Stimulated activated CD4-positive, alpha-beta T cell treated with anti-CD3 and anti-CD28 coated beads, Interleukin-1b, Interleukin-23, amount 100 ng/mL, for 1 hour (primary cell): ENCODE measurements around the gene CRYBG1.

Experiments
- DNase-seq, 2 donors: peaks; one replicate each; pipeline ENCODE4 v3.0.0-alpha.2; 2020; ENCODE audit warnings: low read depth in 2 of 2

CRYBG1 gene

DNA sequence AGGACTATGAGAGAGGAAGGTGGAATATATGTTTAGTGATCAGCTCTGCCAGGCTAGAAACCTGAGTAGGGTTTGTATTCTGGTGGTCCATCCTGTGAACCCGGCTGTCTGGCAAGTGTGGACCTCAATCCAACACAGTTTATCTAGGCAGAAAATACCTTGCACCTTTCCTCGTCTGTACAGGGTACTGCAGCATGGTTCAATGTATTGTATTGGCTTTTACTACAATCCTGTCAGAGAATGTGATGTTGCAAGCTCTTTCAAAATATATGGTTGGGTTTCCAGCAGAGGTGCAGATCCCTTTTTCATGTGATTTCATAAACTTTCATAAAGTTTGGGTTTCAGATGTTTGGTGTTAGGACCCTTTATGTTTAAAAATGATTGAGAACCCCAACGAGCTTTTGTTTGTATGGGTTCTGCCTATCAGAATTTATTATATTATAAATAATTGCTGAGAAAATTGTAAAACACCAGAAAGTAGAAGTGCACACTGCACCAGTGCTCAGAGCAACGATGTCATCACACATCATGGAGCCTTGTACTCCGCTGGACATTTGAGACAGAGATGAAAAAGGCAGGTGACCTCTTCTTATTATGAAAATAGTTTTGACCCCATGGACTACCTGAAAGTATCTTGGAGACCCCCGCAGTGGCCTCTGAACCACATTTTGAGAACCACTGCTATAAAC, 162.2 kb downstream of the CRYBG1 start:
- DNase-seq = no peak

DNA sequence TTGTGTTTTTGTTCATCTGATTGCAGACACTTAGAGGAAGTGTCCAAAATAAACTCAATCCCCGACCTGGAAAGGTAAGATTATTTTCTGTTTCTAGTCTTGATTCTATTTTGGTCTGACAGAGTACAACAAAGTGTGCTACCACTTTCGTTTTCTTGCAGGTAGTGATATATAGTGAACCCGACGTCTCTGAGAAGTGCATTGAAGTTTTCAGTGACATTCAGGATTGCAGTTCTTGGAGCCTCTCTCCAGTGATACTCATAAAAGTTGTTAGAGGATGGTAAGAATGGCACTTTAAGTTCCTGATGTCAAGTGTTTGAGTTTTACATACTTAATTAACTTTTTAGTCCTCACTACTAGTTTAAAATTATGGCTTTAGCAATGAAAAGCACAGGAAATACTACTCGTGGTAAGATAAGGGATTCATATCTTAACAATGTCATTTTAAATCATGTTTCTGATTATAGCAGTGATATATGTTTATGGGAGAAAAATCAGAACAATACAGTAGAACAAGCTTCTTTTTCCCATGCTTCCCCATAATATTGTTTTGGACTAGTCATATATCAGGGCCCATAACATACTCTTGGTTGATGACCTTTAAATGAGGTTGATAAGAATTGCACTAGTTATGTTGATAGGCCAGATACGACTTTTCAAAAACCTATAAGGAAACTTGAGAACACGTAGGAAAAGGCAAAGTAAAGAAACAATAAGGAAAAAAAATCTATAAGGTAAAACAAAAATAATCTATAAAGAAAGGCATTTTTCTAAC, 164.8 kb downstream of the CRYBG1 start:
- DNase-seq = no peak

DNA sequence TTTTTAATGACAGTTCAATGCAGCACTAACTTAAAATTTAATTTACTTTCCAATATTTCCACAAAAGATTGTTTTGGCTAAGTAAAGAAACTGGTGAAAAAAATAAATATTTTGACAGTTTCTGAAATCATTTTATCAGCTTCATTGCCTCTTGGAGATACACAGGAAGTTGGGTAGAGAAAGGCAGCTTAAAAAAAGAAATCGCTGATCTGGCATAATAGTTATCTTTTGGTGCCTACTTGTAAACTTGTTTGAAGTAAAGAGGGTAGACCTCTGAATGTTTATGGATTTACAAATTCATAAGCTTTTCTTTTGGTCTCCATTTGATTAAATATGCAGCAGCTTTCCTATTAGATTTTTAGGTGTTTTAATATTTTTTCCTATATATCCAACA, 165.4 kb downstream of the CRYBG1 start:
- DNase-seq = no peak

DNA sequence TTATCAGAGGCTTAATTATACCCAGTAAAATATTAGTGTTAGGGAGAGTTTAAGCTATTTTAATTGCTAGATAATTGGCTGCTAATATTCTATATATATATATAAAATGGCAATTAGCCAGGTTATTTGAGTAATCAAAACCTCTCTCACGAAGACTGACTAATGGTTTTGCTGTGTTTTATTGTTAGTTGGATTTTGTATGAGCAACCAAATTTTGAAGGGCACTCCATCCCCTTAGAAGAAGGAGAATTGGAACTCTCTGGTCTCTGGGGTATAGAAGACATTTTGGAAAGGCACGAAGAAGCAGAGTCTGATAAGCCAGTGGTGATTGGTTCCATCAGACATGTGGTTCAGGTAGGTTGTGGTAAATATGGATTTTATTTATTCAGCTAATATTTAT, 166.6 kb downstream of the CRYBG1 start:
- no peak for DNase-seq

DNA sequence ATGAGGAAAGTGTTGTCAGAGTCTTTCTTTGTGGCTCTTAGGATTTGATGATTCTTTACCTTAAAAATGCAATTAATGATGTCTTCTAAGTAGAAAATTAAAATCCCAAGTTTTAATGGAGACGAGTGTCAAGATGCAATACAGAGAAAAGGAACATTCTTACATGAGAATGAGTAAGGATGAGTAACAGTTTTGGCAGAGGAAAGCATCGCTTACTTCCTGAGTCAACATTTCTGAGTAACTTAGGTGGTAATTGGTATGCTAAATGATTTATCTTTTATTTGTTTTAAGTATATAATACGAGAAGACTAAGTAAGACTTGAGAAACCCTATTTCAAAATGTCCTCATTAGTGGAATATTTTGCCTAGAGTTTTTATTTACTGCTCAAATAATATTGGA, 167.5 kb downstream of the CRYBG1 start:
- DNase-seq = no peak

DNA sequence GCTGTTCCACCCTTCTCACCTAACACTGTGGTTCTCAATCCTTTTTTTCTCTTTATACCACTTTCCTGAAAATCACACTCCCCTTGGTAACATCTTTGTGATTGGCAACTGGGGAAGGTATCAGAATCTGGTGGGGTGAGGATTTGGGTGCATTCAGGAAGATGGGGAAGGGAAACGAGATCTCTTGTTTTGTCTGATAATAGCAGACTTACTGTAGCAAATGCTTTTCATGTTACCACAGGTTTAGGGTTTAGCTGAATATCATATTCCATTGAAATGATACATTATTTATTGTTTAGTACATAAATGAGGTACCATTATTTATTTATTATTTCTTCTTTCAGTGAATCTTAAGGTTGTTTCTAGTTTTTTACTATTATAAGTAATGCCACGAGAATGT, 168.0 kb downstream of the CRYBG1 start:
- DNase-seq = no peak

DNA sequence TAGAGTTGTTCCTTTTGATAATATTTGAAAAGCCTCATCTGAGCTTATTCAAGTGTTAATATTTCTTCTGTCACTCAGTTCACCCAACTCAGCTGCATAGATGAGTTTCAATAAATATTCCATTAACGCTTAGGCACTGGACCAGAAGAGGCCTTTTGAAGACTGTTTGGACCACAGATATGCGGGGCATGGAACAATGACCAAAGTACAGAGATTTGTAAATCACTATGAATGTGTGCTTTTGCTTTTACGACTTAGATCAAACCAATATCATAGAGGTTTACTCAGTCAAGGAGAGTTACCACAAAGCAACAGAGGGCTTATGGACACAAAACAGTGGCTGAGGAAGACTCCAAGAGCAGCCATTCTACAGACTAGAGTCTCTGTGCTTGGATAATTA, 168.9 kb downstream of the CRYBG1 start:
- no peak for DNase-seq

DNA sequence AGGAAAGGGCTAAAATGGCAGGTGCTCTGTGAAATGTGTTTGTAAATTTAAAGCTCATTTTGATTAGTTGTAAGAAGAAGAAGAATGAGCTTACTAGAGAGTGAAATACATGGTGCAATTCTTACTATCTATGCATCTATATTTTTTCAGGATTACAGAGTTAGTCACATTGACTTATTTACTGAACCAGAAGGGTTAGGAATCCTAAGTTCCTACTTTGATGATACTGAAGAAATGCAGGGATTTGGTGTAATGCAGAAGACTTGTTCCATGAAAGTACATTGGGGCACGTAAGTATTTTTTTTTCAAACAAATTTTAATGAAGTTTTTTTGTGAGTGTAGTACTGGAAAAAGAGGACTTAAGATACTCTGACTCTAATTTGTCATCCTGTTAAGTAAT, 169.5 kb downstream of the CRYBG1 start:
- DNase-seq = no peak

DNA sequence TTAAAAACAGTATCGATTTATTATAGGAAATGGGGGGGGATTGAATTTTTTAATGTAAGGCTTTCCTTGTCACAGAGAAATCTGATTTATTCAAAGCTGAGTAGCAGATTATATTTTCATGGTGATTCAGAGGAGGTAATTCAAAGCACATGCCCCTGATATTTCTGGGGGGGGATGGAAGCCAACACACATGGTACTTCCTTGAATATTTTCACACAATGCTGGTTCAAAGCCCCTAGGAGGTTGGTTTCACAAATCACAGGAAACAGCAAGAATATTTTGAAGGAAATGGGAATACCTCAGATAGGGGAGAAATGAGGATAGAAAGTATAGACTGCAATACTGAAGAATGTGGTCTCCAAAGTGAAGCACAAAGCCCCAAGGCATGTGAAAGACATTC, 170.0 kb downstream of the CRYBG1 start:
- DNase-seq = no peak

DNA sequence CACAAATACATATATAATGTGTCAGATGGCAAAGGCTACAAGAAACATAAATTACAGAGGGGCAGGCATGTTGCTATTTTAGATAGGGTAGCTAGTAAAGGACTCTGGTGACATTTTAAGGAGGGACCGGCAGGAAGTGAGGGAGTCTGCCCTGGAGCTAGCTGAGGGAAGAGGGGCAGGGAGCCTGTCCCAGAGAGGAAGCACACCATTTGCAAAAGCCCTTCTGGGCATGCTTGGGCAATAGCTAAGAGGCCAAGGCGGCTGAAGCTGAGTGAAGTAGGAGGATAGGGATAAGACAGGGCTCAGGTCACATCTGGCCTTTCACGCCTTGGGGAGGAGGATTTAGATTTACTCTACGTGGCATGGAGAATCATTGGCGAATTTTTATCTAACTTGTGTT, 172.5 kb downstream of the CRYBG1 start:
- DNase-seq = no peak

DNA sequence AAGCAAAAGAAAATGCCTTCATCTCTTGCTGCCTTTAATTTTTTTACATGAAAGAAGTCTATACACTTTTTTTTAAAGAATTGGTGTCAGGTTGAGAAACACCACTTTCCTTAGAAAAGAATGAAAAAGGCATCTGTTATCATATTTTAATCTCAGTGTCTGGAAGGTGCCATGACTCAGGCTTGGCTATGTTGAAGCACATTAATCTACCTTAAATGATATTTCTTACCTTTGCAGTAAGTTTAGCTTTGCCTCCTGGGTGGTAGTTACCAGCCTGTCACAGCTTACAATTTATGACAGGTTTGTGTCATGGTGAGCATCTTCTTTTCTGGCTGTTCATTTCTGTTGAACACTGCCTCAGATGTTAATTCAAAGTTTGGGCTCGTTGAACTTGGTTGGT, 173.5 kb downstream of the CRYBG1 start:
- no peak for DNase-seq

DNA sequence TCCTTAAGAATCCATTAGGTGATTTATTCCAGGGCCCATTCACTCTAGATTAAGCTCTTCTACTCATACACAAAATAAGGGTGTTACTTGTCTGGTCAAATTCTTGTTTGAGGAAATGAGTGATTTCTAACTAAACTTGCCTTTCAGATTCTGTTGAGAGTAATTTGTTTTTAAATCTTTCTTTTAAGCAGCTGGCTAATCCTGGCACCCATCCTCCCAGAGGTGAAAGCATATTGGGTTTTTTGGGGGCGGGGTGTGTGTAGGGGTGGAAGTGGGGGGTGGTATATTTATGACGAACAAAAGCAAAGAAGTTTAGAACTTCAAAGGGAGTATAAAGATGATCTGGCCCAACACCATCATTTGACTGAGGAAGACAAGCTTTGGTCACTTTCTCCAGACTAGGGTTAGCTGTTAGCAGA, 174.1 kb downstream of the CRYBG1 start:
- no peak for DNase-seq

DNA sequence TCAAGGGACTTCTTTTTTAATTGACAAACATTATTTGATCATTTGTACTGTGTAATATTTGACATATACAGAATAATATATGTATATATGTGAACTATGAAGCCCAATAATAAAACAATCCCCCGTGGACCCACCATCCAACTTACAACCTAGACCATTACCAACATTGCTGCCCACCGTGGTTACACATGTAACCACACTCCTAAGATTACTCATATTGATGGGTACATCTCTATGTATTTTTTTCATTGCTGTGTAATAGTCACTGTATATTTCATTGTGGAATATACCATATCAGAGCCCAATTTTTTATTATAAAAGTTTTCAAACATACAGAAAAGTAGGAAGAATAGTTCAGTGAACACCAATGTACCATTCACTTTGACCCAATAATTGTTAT, 174.5 kb downstream of the CRYBG1 start:
- no peak for DNase-seq

DNA sequence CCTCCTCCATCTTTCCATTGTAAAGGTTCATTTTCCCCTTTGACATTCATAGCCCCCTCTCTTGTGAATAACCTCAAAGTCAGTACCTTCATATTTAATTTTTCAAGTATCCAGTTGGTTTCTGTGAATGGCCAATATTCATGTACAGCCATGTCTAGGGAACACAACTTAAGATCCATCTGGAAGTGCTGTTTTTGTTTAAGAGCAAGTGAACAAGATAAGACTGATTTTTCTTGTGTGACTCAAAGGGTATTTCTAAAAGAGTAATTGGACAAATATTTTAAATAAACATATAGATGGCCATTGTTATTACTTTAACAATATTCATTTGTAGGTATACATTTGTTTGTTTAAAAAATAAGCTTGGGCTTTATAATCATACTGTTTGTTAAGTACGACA, 175.8 kb downstream of the CRYBG1 start:
- DNase-seq = no peak

DNA sequence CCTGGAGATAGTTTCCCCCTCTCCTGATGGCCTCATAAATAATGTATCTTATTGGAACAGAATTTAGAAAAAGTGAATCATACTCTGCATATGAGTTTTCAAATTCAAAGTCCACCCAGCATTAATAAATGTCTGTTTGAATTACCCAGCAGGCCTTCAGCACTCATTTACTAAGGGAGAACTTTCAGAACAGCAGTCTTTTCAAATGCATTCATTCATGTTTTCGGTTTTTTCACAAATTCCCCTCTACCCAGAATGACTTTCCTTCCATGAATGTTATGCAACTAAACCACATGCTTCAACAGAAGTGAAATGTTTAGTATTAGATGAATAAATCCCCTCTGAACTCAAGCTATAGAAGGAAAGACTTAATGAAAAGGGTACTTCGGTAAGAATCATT, 176.3 kb downstream of the CRYBG1 start:
- no peak for DNase-seq

DNA sequence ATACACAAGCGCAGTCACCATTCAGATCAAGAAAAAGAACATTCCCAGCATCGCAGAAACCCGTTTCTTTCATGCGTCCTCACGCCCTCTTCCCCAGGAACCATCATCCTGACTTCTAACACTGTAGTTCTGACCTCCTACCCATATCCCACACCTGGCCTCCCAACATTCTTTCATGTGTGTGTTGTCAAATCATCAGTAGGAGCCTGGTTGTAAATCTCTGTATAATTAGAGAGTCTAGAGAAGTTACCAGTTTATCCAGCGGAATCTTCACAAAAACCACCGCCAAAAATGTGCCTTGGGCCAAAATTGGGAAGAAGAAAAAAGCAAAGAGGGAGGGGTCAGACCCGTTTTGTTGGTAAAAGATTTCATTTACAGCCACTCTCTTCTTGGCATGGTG, 177.1 kb downstream of the CRYBG1 start:
- no peak for DNase-seq

DNA sequence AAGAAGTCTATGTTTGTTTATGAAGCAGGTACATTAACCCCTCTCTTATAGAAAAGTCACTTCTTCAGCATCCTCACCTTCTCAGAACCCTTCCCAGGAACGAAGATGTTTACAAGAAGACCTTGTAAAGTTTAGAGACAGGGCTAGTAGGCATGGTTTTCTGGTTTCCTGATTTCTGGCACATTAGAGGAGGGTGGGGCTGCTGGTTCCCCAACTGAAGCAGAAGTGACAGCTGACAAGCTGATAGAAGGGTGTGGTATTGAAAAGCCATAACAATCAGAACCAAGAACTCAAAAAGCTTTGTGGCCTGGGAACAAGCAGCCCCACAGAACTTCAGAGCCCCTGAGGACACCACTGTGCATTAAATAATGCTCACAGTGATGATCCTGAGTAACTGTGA, 177.6 kb downstream of the CRYBG1 start:
- DNase-seq = no peak

DNA sequence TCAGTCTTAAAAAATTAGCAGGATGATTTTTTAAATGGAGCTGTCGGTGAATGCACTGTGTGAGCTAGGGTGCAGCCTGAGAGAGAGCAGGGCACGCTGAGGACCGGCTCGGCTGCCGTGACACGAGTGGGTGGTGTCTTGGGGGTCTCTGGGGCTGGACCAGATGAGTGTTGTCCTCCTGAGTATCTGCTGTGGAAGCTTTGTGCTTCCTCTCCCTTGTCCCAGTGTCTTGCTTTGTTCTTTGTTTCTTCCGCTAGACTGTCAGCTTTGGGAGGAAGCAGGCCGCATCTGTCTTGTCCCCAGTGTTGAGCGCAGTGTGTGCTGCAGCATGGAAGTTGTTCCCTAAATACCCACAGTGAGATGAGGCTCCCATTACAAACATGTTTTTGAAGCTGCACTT, 179.4 kb downstream of the CRYBG1 start:
- no peak for DNase-seq

DNA sequence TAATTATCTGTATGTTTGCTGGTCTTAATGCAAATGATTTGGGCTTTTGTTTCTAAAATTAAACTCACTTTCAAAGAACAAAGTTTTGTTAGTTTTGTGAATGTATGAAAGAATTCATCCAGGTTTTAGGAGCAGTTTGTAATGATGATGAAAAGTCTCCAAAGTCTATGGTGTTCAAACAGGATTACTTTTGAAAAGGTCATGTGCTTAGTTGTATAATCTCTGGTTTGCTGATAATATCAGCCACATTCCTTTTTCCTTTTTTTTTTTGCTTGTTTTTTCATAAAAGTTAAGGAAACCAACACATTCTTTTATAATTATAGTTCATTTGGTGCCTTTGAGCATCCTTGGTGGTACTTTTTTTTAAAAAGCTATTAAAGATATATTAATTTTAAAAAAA, 179.9 kb downstream of the CRYBG1 start:
- DNase-seq = no peak

DNA sequence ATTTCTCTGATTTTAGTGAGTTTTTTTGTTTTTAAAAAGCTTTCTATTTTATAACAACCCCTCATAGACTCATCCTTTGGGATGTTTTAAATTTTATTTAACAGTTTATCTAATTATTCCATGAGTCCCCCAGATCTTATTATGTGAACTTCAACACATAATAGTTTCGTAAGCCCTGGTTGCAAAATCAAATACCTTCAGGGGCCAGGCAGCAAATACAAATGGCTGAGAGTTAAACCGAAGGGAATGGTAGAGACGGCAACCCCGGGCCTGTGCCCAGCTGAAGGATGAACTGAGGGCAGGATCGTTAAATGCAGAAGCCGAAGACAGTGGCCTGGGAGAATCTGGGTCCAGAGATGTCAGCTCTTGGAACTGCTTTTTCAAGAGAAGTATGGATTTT, 180.4 kb downstream of the CRYBG1 start:
- DNase-seq = no peak

DNA sequence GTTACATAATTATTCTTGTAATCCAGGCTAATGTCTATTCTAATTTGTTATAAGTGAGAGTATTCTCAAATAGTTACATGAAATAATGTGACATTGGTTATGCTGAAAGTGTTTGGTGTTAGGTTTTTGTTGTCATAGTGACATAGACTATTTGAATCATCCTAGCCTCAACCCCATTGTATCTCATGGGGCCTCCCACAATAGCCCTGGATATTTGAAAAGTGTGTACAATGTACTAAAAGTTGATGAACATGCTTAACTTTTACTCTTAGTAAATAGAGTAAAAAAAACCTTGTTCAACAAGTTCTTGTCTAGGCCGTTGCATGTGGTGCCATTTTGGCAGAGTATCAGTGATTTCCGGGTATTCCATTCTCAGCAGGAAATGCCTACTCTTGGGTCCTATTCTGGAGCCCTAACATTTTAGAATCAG, 185.8 kb downstream of the CRYBG1 start:
- no peak for DNase-seq

DNA sequence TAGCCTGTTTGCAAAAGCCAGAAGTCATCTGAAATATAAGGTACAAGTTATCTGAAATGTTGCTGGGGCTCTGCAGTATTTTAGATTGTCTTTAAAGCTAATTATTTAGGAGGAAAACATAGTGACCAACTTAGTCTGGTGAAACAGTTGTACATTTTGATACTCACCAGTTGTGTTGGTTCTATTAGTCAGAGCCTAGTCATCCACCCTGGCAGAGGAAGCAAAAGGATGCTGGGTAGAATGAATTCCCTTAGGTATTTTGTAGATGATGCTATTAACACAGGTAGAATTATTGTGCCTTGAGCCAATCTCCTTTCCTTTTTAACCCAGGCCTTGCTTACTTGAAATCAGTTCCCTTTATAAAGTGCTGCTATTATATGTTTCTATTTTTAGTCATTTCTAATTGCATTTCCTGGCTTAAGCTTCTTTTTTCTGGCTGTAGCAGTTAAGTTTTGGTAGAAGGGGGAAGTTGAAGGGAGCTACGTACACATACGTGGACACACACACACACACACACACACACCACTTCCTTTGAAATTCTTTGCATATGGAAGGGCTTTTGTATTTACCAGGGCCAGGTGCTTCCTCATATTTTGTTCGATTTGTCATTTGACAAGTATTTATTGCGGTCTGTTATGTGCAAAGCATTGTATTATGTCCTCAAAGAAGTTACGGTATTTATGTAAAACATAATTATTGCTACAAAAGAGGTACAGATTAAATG, 186.3 kb downstream of the CRYBG1 start:
- no peak for DNase-seq
